Loucy (cell line): ENCODE results near the gene ZNF521.

Source experiments
- H2AFZ ChIP-seq: fragments of 200-600 bp; sonication (generic); 2 replicates; pipeline ENCODE4 v1.6.0; 2016; ENCODE audit warnings: antibody characterized with exemption, mild to moderate bottlenecking, low read length, moderate library complexity
- H3F3A ChIP-seq: fragments of 200-600 bp; 2 replicates; pipeline ENCODE4 v1.6.0; 2016; ENCODE audit warnings: antibody characterized with exemption, low read depth, mild to moderate bottlenecking
- H3K27me3 ChIP-seq: fragments of 200-600 bp; sonication (generic); 2 replicates; pipeline ENCODE4 v1.6.1; 2014; ENCODE audit warnings: low read length, mild to moderate bottlenecking; ENCODE audit not compliant: insufficient read depth, poor library complexity, severe bottlenecking
- H3K36me3 ChIP-seq: fragments of 200-600 bp; sonication (generic); 2 replicates; pipeline ENCODE4 v1.6.1; 2016; ENCODE audit warnings: low read length; ENCODE audit not compliant: insufficient read depth
- H3K4me1 ChIP-seq: fragments of 200-600 bp; sonication (generic); 2 replicates; pipeline ENCODE4 v1.5.1; 2014; ENCODE audit warnings: low read length, mild to moderate bottlenecking; ENCODE audit not compliant: insufficient read depth, poor library complexity, severe bottlenecking
- H3K4me2 ChIP-seq: fragments of 200-600 bp; sonication (generic); 2 replicates; pipeline ENCODE4 v1.6.0; 2014; ENCODE audit warnings: antibody characterized with exemption, low read length, low read depth, mild to moderate bottlenecking; ENCODE audit not compliant: poor library complexity, severe bottlenecking
- H3K4me3 ChIP-seq: fragments of 200-600 bp; sonication (generic); 2 replicates; pipeline ENCODE4 v1.5.1; 2014; ENCODE audit warnings: low read length, mild to moderate bottlenecking, mixed read lengths; ENCODE audit not compliant: poor library complexity, severe bottlenecking
- H3K79me2 ChIP-seq: fragments of 200-600 bp; sonication (generic); 2 replicates; pipeline ENCODE4 v1.6.1; 2014; ENCODE audit warnings: low read length; ENCODE audit not compliant: insufficient read depth
- H3K9ac ChIP-seq: fragments of 200-600 bp; sonication (generic); 2 replicates; pipeline ENCODE4 v1.6.0; 2014; ENCODE audit warnings: mild to moderate bottlenecking, low read depth, low read length, moderate library complexity; ENCODE audit not compliant: poor library complexity, severe bottlenecking
- H3K9me2 ChIP-seq: fragments of 200-600 bp; sonication (generic); replicated peaks from 2 replicates; pipeline ENCODE4 v1.6.1; 2016; ENCODE audit warnings: low read depth, low read length, mixed read lengths
- H3K9me3 ChIP-seq: fragments of 200-600 bp; sonication (generic); 2 replicates; pipeline ENCODE4 v1.6.1; 2014; ENCODE audit warnings: mild to moderate bottlenecking, antibody characterized with exemption, low read length, low read depth; ENCODE audit not compliant: insufficient read depth
- H4K20me1 ChIP-seq: fragments of 200-600 bp; sonication (generic); 2 replicates; pipeline ENCODE4 v1.6.0; 2014; ENCODE audit warnings: antibody characterized with exemption, low read length, mild to moderate bottlenecking; ENCODE audit not compliant: insufficient read depth, poor library complexity, severe bottlenecking
- EZH2phosphoT487 ChIP-seq: fragments of 200-600 bp; IDR thresholded peaks from 2 replicates; pipeline ENCODE4 v1.6.1; 2018; ENCODE audit warnings: antibody characterized with exemption, mild to moderate bottlenecking, moderate library complexity, borderline replicate concordance
- TF ChIP-seq, protein P1 (sequence below): fragments of 200-600 bp; sonication (generic); conservative IDR thresholded peaks from 2 replicates; pipeline ENCODE4 v1.5.1; 2014; ENCODE audit warnings: mild to moderate bottlenecking, antibody characterized with exemption, low read length

The ZNF521 gene

DNA sequence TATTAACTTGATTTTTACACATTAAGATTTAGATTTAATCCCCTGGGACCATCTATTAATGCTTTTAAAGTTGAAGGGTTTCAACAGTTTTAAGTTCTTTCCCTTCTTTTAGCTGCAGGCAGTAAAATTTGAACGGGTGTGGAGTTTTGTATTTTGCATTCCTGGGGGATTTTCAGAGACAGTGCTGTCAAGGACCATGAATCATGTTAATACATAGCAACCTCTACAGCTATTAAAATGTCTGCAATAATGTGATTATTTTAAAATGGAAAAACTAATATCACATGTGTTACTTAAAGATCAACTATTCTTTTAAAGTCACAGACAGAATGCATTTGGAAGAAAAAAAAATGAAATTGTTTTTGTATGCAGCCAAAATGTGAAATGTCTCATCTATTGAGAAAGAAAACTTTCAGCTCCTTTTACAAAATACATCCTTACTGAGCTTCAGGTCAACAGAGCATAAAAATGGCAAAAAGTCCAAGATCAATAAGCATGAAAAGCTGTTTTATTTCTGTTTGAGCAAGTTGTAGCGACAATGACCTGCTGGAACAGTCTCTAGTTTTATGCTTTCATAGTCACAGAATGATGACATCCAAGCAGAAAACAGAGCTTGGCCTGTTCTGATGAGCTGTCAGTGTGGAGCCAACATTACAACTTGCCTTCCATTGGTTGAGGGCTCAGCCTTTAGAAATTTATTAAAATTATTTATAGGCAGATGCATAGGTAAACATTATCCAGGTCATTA is 21.6 kb upstream of the ZNF521 start:
- Histone ChIP-seq H3K9ac (no peak overlapping the region), H3K9me2 (no peaks in the 10 kb centered on the region), H3K36me3 (no peaks in the 10 kb centered on the region), H2AFZ (peak overlapping the region; percentile 72), H3K9me3 (no peaks in the 10 kb centered on the region), H3K4me2 (no peak overlapping the region), H3K27me3 (no peaks in the 10 kb centered on the region), H3F3A (no peaks in the 10 kb centered on the region), H4K20me1 (no peaks in the 10 kb centered on the region), H3K79me2 (no peaks in the 10 kb centered on the region), H3K4me1 (peaks cover 11% of the 10 kb centered on the region), H3K4me3 (no peak overlapping the region)
- TF ChIP-seq, protein P1, sequence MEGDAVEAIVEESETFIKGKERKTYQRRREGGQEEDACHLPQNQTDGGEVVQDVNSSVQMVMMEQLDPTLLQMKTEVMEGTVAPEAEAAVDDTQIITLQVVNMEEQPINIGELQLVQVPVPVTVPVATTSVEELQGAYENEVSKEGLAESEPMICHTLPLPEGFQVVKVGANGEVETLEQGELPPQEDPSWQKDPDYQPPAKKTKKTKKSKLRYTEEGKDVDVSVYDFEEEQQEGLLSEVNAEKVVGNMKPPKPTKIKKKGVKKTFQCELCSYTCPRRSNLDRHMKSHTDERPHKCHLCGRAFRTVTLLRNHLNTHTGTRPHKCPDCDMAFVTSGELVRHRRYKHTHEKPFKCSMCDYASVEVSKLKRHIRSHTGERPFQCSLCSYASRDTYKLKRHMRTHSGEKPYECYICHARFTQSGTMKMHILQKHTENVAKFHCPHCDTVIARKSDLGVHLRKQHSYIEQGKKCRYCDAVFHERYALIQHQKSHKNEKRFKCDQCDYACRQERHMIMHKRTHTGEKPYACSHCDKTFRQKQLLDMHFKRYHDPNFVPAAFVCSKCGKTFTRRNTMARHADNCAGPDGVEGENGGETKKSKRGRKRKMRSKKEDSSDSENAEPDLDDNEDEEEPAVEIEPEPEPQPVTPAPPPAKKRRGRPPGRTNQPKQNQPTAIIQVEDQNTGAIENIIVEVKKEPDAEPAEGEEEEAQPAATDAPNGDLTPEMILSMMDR: no peak
- TF ChIP-seq EZH2phosphoT487: no peak

DNA sequence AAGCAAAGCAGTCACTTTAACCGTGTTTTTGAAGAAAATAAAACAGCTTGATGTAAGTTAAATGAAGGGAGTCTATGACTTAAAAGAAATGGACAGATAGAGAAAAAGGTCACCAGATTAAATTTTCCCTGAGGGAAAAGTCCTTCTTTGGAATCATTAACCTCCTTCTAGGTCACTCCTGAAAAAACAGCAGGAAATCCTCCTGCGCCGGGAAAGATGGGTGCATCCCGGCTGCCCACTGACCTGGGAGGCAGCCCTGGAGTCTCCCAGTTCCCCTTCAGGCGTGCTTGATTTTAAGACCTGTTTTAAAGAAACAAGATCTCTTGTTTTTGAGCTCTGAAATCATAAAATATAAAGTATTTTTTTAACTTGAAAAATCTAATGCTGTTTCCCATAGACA is 18.4 kb upstream of the ZNF521 start:
- TF ChIP-seq, protein P1: no peak
- TF ChIP-seq EZH2phosphoT487: no peak
- Histone ChIP-seq H3K27me3 (no peaks in the 10 kb centered on the region), H3K4me1 (peaks cover 11% of the 10 kb centered on the region), H3F3A (no peaks in the 10 kb centered on the region), H3K4me2 (no peak overlapping the region), H4K20me1 (no peaks in the 10 kb centered on the region), H3K4me3 (no peak overlapping the region), H3K9ac (no peak overlapping the region), H3K79me2 (no peaks in the 10 kb centered on the region), H3K9me3 (no peaks in the 10 kb centered on the region), H2AFZ (no peak overlapping the region), H3K36me3 (no peaks in the 10 kb centered on the region), H3K9me2 (no peaks in the 10 kb centered on the region)

DNA sequence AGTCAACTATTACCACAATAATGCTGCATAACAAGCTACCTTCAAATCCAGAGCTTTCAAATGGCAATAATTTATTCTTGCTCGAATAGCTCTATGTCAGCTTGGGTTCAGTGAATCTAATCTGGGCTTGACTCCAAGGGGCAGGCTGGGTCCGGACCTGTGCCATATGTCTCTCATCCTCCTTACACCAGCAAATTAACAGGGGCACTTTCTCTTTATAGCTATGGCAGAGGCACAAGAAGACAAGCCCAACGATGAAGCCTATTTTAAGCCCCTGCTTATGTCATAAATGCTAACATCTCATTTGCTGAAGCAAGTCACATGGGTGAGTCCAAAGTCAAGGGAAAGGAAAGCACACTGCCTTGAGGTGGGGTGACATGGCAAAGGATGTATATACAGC is 13.3 kb upstream of the ZNF521 start:
- TF ChIP-seq EZH2phosphoT487: no peak
- TF ChIP-seq, protein P1: no peak
- no peak overlapping the region for H2AFZ ChIP-seq
- H4K20me1 ChIP-seq: no peaks in the 10 kb centered on the region
- H3K4me1 ChIP-seq: peaks cover 9% of the 10 kb centered on the region
- H3K4me2 ChIP-seq: no peak overlapping the region
- H3K36me3 ChIP-seq: no peaks in the 10 kb centered on the region
- no peak overlapping the region for H3K9ac ChIP-seq
- H3K4me3 ChIP-seq: no peak overlapping the region
- no peaks in the 10 kb centered on the region for H3F3A ChIP-seq
- no peaks in the 10 kb centered on the region for H3K27me3 ChIP-seq
- H3K9me2 ChIP-seq: no peaks in the 10 kb centered on the region
- no peaks in the 10 kb centered on the region for H3K9me3 ChIP-seq
- H3K79me2 ChIP-seq: no peaks in the 10 kb centered on the region
